Breast epithelium (tissue), 3 donors: ENCODE data around the gene KANSL3.

Source experiments
- CTCF ChIP-seq, 3 donors: fragments of 450-650 bp; IDR thresholded peaks; one replicate each; pipeline ENCODE4 v1.5.1; 2016 to 2017; ENCODE audit warnings: antibody characterized with exemption in 3 of 3, mild to moderate bottlenecking in 3 of 3, moderate library complexity in 3 of 3
- POLR2A ChIP-seq: fragments of 450-650 bp; IDR thresholded peaks from one replicate; pipeline ENCODE4 v1.6.1; 2016; ENCODE audit warnings: antibody characterized with exemption, mild to moderate bottlenecking, moderate library complexity
- POLR2AphosphoS5 ChIP-seq, 3 donors: sonication (generic); formaldehyde crosslinking; IDR thresholded peaks; one replicate each; pipeline ENCODE4 v1.6.1; 2017; ENCODE audit warnings: antibody characterized with exemption in 3 of 3

GRCh38 chr2:96663177-96663576 lies 25.1 kb upstream of the KANSL3 start:
- no peak for TF ChIP-seq CTCF (IDR thresholded peaks at IDR 0.05)
- TF ChIP-seq POLR2A, result no peak
- TF ChIP-seq POLR2AphosphoS5 (IDR thresholded peaks at IDR 0.05), result no peak
